Parathyroid adenoma (tissue), 2 donors: ENCODE results near the gene NUP85.
A peak's percentile ranks its signal among the peaks of the same experiment; 100 is the strongest.
"Not testable (repeated sequence)": the region's sequence is repeated elsewhere in the genome, so short reads cannot be mapped to it uniquely, and the experiment has no call there.

Source experiments
- H2AFZ ChIP-seq: fragments of 300-600 bp; sonication (generic); one replicate; pipeline ENCODE4 v1.7.0; 2017; ENCODE audit warnings: antibody characterized with exemption, mild to moderate bottlenecking
- H3K27ac ChIP-seq: fragments of 300-600 bp; sonication (generic); one replicate; pipeline ENCODE4 v1.7.0; 2017
- H3K27me3 ChIP-seq: fragments of 300-600 bp; sonication (generic); one replicate; pipeline ENCODE4 v1.7.0; 2017; ENCODE audit warnings: low read length; ENCODE audit not compliant: control insufficient read depth, insufficient read depth
- H3K36me3 ChIP-seq: fragments of 300-600 bp; sonication (generic); one replicate; pipeline ENCODE4 v1.7.0; 2017; ENCODE audit warnings: low read length; ENCODE audit not compliant: control insufficient read depth, insufficient read depth
- H3K4me1 ChIP-seq: fragments of 300-600 bp; sonication (generic); one replicate; pipeline ENCODE4 v1.7.0; 2017; ENCODE audit warnings: control low read depth
- H3K4me2 ChIP-seq: fragments of 300-600 bp; sonication (generic); one replicate; pipeline ENCODE4 v1.7.0; 2017; ENCODE audit warnings: low read length
- H3K4me3 ChIP-seq: fragments of 300-600 bp; sonication (generic); one replicate; pipeline ENCODE4 v1.7.0; 2017; ENCODE audit warnings: low read depth, low read length
- H3K79me2 ChIP-seq: fragments of 300-600 bp; sonication (generic); one replicate; pipeline ENCODE4 v1.7.0; 2017; ENCODE audit warnings: control low read depth
- H3K9ac ChIP-seq: fragments of 300-600 bp; sonication (generic); one replicate; pipeline ENCODE4 v1.7.0; 2017; ENCODE audit warnings: mild to moderate bottlenecking
- H3K9me3 ChIP-seq: fragments of 300-600 bp; sonication (generic); one replicate; pipeline ENCODE4 v1.7.0; 2017; ENCODE audit warnings: low read length; ENCODE audit not compliant: control insufficient read depth
- CTCF ChIP-seq: fragments of 300-600 bp; sonication (generic); IDR thresholded peaks from one replicate; pipeline ENCODE4 v1.7.0; 2017; ENCODE audit warnings: antibody characterized with exemption, mild to moderate bottlenecking
- donor health status: primary hyperparathyroidism.

NUP85 gene

GRCh38 chr17:75205037-75205792 lies at the start of gene NUP85:
Gene NUP85, plus strand, starts transcription at chr17:75205679. Its CDS starts 83 bp downstream, at chr17:75205762.
- Histone ChIP-seq H3K36me3 (no peaks in the 10 kb centered on the region), H3K4me1 (no peaks in the 10 kb centered on the region), H3K27me3 (no peaks in the 10 kb centered on the region), H2AFZ (peak within 1 kb of the TSS; percentile 98), H3K27ac (peak within 1 kb of the TSS; percentile 98), H3K4me3 (peak within 1 kb of the TSS; percentile 98), H3K4me2 (peak within 1 kb of the TSS; percentile 100), H3K9me3 (no peaks in the 10 kb centered on the region), H3K9ac (peak within 1 kb of the TSS; percentile 91), H3K79me2 (peaks cover 11% of the 10 kb centered on the region)
- no peak for TF ChIP-seq CTCF

GRCh38 chr17:75158480-75158879 lies 47.0 kb upstream of the NUP85 start:
- H2AFZ ChIP-seq, H3K27ac ChIP-seq, H3K9me3 ChIP-seq, H3K4me3 ChIP-seq, H3K9ac ChIP-seq, H3K36me3 ChIP-seq, H3K4me1 ChIP-seq, H3K4me2 ChIP-seq, H3K79me2 ChIP-seq, H3K27me3 ChIP-seq: not testable (repeated sequence)

- Histone ChIP-seq H2AFZ (no peak overlapping the region), H3K4me1 (no peaks in the 10 kb centered on the region), H3K27ac (no peak overlapping the region), H3K4me3 (no peak overlapping the region), H3K9ac (no peak overlapping the region), H3K4me2 (no peak overlapping the region), H3K27me3 (no peaks in the 10 kb centered on the region), H3K79me2 (no peaks in the 10 kb centered on the region), H3K9me3 (no peaks in the 10 kb centered on the region), H3K36me3 (no peaks in the 10 kb centered on the region)
- TF ChIP-seq CTCF = no peak
Observed at GRCh38 chr17:75159196-75160031, 46.1 kb upstream of the NUP85 start.

- no peak overlapping the region for H3K27ac ChIP-seq
- no peaks in the 10 kb centered on the region for H3K9me3 ChIP-seq
- H3K27me3 ChIP-seq = no peaks in the 10 kb centered on the region
- H3K4me1 ChIP-seq = no peaks in the 10 kb centered on the region
- no peak overlapping the region for H3K4me2 ChIP-seq
- no peak overlapping the region for H2AFZ ChIP-seq
- no peaks in the 10 kb centered on the region for H3K36me3 ChIP-seq
- no peak for TF ChIP-seq CTCF
- no peaks in the 10 kb centered on the region for H3K79me2 ChIP-seq
- no peak overlapping the region for H3K9ac ChIP-seq
- no peak overlapping the region for H3K4me3 ChIP-seq
Observed at GRCh38 chr17:75160211-75160610, 45.3 kb upstream of the NUP85 start.

- Histone ChIP-seq H3K79me2 (no peaks in the 10 kb centered on the region), H3K4me1 (no peaks in the 10 kb centered on the region), H3K4me3 (no peak overlapping the region), H3K27me3 (no peaks in the 10 kb centered on the region), H3K36me3 (no peaks in the 10 kb centered on the region), H3K4me2 (no peak overlapping the region), H3K9ac (no peak overlapping the region), H3K27ac (no peak overlapping the region), H3K9me3 (no peaks in the 10 kb centered on the region), H2AFZ (no peak overlapping the region)
- TF ChIP-seq CTCF = no peak
Observed at GRCh38 chr17:75163074-75163473, 42.4 kb upstream of the NUP85 start.

GRCh38 chr17:75164606-75165005 lies 40.9 kb upstream of the NUP85 start:
- not testable (repeated sequence) for H3K36me3 ChIP-seq, H3K9me3 ChIP-seq, H3K9ac ChIP-seq, H3K27me3 ChIP-seq, H3K79me2 ChIP-seq, H3K27ac ChIP-seq, H2AFZ ChIP-seq, H3K4me1 ChIP-seq, H3K4me3 ChIP-seq, H3K4me2 ChIP-seq
